ENCODE results near the gene NEK3.

DNA sequence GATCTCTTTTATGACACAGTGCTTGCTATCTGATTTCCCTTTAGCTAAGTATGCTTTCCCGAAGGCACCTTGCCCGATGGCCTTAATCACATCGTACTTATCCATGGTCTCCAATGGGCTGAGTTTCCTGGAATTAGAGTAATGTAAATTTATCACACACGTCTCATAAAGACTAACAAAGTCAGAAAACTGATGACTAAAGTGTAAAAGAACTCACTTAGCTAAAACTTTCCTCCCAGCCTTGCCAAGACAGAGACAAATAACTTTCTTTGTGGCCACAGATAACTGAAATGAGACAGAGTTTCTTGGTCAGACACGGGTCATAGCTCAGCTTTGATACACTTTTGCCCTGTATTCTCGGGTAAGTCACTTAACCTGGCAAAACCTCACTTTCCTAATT, 32.0 kb downstream of the NEK3 start:
- TF ChIP-seq, protein P1, sequence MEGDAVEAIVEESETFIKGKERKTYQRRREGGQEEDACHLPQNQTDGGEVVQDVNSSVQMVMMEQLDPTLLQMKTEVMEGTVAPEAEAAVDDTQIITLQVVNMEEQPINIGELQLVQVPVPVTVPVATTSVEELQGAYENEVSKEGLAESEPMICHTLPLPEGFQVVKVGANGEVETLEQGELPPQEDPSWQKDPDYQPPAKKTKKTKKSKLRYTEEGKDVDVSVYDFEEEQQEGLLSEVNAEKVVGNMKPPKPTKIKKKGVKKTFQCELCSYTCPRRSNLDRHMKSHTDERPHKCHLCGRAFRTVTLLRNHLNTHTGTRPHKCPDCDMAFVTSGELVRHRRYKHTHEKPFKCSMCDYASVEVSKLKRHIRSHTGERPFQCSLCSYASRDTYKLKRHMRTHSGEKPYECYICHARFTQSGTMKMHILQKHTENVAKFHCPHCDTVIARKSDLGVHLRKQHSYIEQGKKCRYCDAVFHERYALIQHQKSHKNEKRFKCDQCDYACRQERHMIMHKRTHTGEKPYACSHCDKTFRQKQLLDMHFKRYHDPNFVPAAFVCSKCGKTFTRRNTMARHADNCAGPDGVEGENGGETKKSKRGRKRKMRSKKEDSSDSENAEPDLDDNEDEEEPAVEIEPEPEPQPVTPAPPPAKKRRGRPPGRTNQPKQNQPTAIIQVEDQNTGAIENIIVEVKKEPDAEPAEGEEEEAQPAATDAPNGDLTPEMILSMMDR (IDR thresholded peaks at IDR 0.05) = no peak
- TF ChIP-seq POLR2A (IDR thresholded peaks at IDR 0.05) = no peak
- TF ChIP-seq EP300 (IDR thresholded peaks at IDR 0.05) = no peak
- TF ChIP-seq POLR2AphosphoS5 (IDR thresholded peaks at IDR 0.05) = no peak

Data from stomach (tissue), 4 donors.